ENCODE measurements around the gene CCDC102B.

Gene CCDC102B

DNA sequence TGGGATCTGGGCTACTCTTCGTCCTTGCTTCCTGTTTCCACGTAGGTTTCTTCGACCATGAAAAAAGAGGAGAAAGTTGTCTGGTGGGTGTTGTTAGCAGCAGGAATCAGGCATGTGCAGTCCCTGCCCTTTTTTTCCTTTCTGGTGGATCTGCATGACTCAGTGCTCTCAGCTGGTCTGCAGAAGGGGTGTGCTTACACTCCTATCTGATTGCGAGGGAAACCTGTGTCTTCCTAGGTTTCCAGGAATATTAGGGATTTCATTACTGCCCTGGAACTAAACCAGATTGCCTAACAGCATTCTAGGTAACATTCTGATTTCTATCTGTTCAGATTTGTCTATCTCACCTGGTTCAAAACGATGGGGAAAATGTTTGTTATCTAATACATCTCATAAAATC, 174.3 kb downstream of the CCDC102B start:
- Histone ChIP-seq H3K4me1 (ENCODE audit: control insufficient read depth, insufficient read depth, low read length) (peaks cover 5% of the 10 kb centered on the region; the same call in 1 of the 2 replicates), H3K27ac (ENCODE audit: low read depth, low read length) (no peak overlapping the region), H3K27me3 (ENCODE audit: control insufficient read depth, insufficient read depth, low read length) (no peaks in the 10 kb centered on the region), H3K36me3 (ENCODE audit: control insufficient read depth, insufficient read depth, low read length) (no peaks in the 10 kb centered on the region), H3K9ac (ENCODE audit: low read length) (no peak overlapping the region), H3K9me3 (ENCODE audit: control insufficient read depth, insufficient read depth, low read depth, low read length) (no peaks in the 10 kb centered on the region), H3K4me3 (ENCODE audit: low read depth, low read length) (no peak overlapping the region)

DNA sequence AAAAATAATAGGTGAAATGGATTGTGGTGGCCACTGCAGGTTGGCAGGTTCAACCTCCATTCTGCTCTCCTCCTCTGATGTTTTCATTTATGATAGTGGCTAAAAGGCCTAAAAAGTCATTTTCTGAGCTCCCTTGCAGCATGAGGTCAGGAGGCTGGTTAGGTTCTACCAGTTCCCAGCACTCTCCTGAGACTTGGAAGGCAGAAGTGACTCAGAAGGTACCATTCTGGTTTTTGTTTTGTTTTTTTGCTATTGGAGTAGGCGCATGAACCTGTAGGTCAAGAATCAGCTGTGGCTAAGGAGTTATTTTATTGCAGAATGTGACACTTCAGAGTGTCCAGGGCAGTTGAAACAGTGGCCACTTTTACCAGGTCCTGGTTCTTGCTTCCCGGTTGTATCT, 181.9 kb downstream of the CCDC102B start:
- H3K4me1 ChIP-seq (ENCODE audit: control insufficient read depth, insufficient read depth, low read length): no peaks in the 10 kb centered on the region
- no peak overlapping the region for H3K4me3 ChIP-seq (ENCODE audit: low read depth, low read length)
- no peak overlapping the region for H3K27ac ChIP-seq (ENCODE audit: low read depth, low read length)
- no peaks in the 10 kb centered on the region for H3K9me3 ChIP-seq (ENCODE audit: control insufficient read depth, insufficient read depth, low read depth, low read length)
- H3K27me3 ChIP-seq (ENCODE audit: control insufficient read depth, insufficient read depth, low read length): no peaks in the 10 kb centered on the region
- H3K9ac ChIP-seq (ENCODE audit: low read length): no peak overlapping the region
- no peaks in the 10 kb centered on the region for H3K36me3 ChIP-seq (ENCODE audit: control insufficient read depth, insufficient read depth, low read length)

DNA sequence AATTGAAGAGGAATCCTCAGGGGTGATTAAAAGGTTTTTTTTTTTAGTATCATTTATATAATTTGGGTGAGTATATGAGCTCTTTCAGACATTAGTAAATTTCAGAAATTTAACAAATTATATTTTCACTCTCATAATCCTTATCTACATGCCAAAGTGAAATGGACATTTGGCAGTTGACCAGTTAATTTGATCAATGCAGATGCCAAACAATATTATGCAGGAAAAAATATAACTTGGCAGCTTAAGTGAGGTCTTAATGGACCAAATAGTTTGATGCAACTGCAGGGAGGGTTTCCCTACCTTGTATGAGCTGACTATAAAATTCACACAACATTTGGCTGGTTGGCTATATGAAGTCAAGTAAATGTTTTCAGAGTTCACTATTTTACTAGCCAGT, 185.2 kb downstream of the CCDC102B start:
- Histone ChIP-seq H3K4me1 (ENCODE audit: control insufficient read depth, insufficient read depth, low read length) (no peaks in the 10 kb centered on the region), H3K27me3 (ENCODE audit: control insufficient read depth, insufficient read depth, low read length) (no peaks in the 10 kb centered on the region), H3K9me3 (ENCODE audit: control insufficient read depth, insufficient read depth, low read depth, low read length) (peaks cover 3% of the 10 kb centered on the region; the same call in 1 of the 2 replicates), H3K27ac (ENCODE audit: low read depth, low read length) (no peak overlapping the region), H3K4me3 (ENCODE audit: low read depth, low read length) (no peak overlapping the region), H3K36me3 (ENCODE audit: control insufficient read depth, insufficient read depth, low read length) (no peaks in the 10 kb centered on the region), H3K9ac (ENCODE audit: low read length) (no peak overlapping the region)

DNA sequence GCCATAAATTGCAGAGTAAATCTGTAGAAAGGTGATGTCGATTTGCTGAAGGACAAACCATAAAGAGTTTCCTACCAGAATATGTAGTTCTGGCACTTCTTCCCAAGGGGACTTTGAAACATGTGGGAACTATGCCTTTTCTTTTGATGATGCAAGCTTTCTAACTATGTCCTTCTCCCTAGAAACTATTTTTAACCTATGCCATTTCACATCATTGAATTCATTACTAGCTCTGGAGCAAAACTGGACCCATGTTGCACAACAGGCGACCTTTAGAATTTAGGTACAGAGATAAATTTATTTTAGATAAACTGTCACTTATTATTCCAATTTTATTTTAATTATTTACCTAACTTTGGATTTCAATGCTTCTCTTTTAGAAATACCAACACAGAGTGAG, 186.5 kb downstream of the CCDC102B start:
- peaks cover 3% of the 10 kb centered on the region; the same call in 1 of the 2 replicates for H3K9me3 ChIP-seq (ENCODE audit: control insufficient read depth, insufficient read depth, low read depth, low read length)
- no peak overlapping the region for H3K9ac ChIP-seq (ENCODE audit: low read length)
- no peaks in the 10 kb centered on the region for H3K36me3 ChIP-seq (ENCODE audit: control insufficient read depth, insufficient read depth, low read length)
- H3K27ac ChIP-seq (ENCODE audit: low read depth, low read length): no peak overlapping the region
- no peak overlapping the region for H3K4me3 ChIP-seq (ENCODE audit: low read depth, low read length)
- no peaks in the 10 kb centered on the region for H3K4me1 ChIP-seq (ENCODE audit: control insufficient read depth, insufficient read depth, low read length)
- H3K27me3 ChIP-seq (ENCODE audit: control insufficient read depth, insufficient read depth, low read length): no peaks in the 10 kb centered on the region

DNA sequence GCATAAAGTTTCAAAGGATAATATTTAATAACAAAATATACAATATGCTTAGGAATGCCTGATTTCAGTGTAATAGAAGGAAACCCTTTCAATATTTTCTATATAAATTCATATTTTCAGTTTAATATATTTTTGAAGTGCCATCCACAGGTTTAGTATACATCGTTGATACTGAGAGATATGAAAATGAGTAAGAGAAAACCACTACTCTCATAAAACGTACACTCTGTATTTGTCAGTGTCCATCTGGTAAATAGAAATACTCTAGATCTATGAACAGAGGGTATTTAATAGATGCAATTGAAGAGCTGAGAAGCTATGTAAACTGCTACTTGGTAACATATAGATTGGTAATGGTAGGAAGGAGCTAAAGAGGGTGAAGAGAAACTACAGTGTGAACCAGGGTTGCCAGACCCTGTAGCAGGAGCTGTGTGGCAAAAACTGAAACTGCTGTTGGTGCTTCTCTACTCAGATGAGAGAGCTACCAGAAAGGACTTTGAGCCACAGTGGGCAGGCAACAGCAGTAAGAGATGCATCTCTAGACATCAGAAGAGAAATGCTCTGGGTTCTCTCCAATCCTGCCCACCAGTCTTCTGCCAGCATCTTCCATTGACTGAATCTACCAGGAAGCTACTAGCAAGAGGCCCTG, 187.4 kb downstream of the CCDC102B start:
- no peaks in the 10 kb centered on the region for H3K36me3 ChIP-seq (ENCODE audit: control insufficient read depth, insufficient read depth, low read length)
- peaks cover 3% of the 10 kb centered on the region; the same call in 1 of the 2 replicates for H3K9me3 ChIP-seq (ENCODE audit: control insufficient read depth, insufficient read depth, low read depth, low read length)
- H3K4me3 ChIP-seq (ENCODE audit: low read depth, low read length): no peak overlapping the region
- no peaks in the 10 kb centered on the region for H3K4me1 ChIP-seq (ENCODE audit: control insufficient read depth, insufficient read depth, low read length)
- H3K9ac ChIP-seq (ENCODE audit: low read length): no peak overlapping the region
- no peaks in the 10 kb centered on the region for H3K27me3 ChIP-seq (ENCODE audit: control insufficient read depth, insufficient read depth, low read length)
- no peak overlapping the region for H3K27ac ChIP-seq (ENCODE audit: low read depth, low read length)

DNA sequence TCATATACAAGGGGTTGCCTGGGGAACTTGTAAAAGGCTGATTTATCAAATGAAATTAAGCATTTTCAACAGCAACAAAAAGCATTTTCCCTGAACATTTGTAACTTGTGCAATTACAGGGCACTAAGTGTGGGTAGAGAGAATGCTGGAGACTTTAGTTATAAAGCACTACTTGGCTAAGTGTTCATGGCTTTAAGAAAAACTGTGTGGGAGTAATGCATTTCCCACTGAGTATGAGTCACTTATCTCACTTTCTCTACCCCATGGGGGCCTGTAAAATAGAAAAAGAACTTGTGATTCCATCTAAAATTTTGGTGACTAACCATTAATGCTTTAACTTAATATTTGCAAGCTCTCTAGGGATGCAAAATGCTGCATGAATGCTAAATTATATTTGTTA, 193.4 kb downstream of the CCDC102B start:
- Histone ChIP-seq H3K27ac (ENCODE audit: low read depth, low read length) (no peak overlapping the region), H3K36me3 (ENCODE audit: control insufficient read depth, insufficient read depth, low read length) (no peaks in the 10 kb centered on the region), H3K9me3 (ENCODE audit: control insufficient read depth, insufficient read depth, low read depth, low read length) (peaks cover 5% of the 10 kb centered on the region; the same call in 1 of the 2 replicates), H3K27me3 (ENCODE audit: control insufficient read depth, insufficient read depth, low read length) (no peaks in the 10 kb centered on the region), H3K4me3 (ENCODE audit: low read depth, low read length) (no peak overlapping the region), H3K4me1 (ENCODE audit: control insufficient read depth, insufficient read depth, low read length) (no peaks in the 10 kb centered on the region), H3K9ac (ENCODE audit: low read length) (no peak overlapping the region)

DNA sequence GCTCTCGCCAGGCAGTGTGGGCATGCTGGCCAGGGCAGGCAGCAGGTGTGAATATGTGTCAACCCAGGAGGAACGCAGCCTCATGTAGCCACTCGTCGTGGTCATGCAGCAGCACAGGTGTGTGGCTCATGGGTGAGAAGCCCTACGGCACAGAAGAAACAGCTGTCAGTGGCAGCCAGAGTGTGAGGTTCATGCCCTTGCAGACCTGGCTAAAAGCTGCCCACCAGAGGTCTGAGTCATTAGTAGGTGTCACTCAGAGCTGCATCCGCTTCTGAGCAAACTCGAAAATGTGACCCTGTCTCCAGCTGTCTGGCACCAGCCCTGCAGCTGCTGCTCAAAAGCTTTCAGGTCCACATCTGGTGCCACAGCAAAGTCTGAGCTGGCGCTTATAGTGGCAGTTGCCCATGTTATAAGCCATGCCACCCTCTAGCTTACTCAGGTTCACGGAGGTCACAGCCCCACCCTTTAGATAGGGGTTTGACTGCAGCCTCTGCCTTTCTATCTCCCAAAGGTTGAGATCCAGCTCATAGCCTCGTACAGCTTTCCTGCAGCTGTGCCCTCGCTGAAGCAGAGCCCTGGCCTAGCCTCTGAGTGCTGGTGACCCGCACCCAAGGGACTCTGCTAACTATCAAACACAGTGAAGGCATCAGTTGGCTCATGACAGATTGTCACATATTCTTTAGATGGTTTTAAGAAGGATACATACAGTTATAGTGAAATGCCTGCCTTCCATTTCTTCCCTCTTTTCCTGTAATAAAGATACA, 195.0 kb downstream of the CCDC102B start:
- no peak overlapping the region for H3K4me3 ChIP-seq (ENCODE audit: low read depth, low read length)
- H3K9ac ChIP-seq (ENCODE audit: low read length): no peak overlapping the region
- H3K4me1 ChIP-seq (ENCODE audit: control insufficient read depth, insufficient read depth, low read length): no peaks in the 10 kb centered on the region
- H3K27me3 ChIP-seq (ENCODE audit: control insufficient read depth, insufficient read depth, low read length): no peaks in the 10 kb centered on the region
- no peak overlapping the region for H3K27ac ChIP-seq (ENCODE audit: low read depth, low read length)
- H3K36me3 ChIP-seq (ENCODE audit: control insufficient read depth, insufficient read depth, low read length): no peaks in the 10 kb centered on the region
- H3K9me3 ChIP-seq (ENCODE audit: control insufficient read depth, insufficient read depth, low read depth, low read length): peaks cover 5% of the 10 kb centered on the region; the same call in 1 of the 2 replicates

DNA sequence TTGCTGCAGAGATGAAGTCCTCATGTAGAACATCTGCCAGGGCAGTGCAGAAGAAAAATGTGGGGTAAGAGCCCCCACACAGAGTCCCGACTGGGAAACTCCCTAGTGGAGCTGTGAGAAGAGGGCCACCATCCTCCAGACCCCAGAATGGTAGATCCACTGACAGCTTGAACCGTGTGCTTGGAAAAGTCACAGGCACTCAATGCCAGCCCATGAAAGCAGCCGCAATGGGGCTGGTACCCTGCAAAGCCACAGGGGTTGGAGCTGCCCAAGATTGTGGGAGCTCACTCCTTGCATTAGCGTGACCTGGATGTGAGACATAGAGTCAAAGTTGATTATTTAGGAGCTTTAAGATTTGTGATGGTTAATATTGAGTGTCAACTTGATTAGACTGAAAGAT, 197.8 kb downstream of the CCDC102B start:
- H3K27me3 ChIP-seq (ENCODE audit: control insufficient read depth, insufficient read depth, low read length): no peaks in the 10 kb centered on the region
- H3K36me3 ChIP-seq (ENCODE audit: control insufficient read depth, insufficient read depth, low read length): no peaks in the 10 kb centered on the region
- no peak overlapping the region for H3K4me3 ChIP-seq (ENCODE audit: low read depth, low read length)
- H3K27ac ChIP-seq (ENCODE audit: low read depth, low read length): no peak overlapping the region
- no peak overlapping the region for H3K9ac ChIP-seq (ENCODE audit: low read length)
- H3K4me1 ChIP-seq (ENCODE audit: control insufficient read depth, insufficient read depth, low read length): no peaks in the 10 kb centered on the region
- peaks cover 2% of the 10 kb centered on the region; the same call in 1 of the 2 replicates for H3K9me3 ChIP-seq (ENCODE audit: control insufficient read depth, insufficient read depth, low read depth, low read length)

DNA sequence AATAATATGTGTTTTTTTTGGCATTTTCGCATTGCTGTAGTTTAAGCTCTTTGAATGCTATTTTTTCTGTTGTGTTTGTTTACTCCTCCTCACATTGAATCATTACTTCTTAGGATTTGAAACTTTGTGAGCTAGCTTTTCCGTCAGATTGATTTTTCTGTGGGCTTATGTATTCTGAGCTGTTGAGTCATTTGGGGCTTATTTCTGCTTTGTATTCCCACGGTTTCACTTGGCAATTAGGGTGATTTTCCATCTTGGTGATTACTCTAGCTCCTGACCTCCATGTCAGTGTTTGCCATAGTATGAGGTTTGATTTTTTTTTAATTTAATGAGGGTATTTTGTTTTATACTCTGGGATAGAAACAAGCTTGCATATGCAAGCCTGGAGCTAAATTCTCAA, 200.0 kb downstream of the CCDC102B start:
- Histone ChIP-seq H3K9ac (ENCODE audit: low read length) (no peak overlapping the region), H3K27ac (ENCODE audit: low read depth, low read length) (no peak overlapping the region), H3K4me3 (ENCODE audit: low read depth, low read length) (no peak overlapping the region), H3K9me3 (ENCODE audit: control insufficient read depth, insufficient read depth, low read depth, low read length) (peaks cover 2% of the 10 kb centered on the region; the same call in 1 of the 2 replicates), H3K27me3 (ENCODE audit: control insufficient read depth, insufficient read depth, low read length) (no peaks in the 10 kb centered on the region), H3K4me1 (ENCODE audit: control insufficient read depth, insufficient read depth, low read length) (no peaks in the 10 kb centered on the region), H3K36me3 (ENCODE audit: control insufficient read depth, insufficient read depth, low read length) (no peaks in the 10 kb centered on the region)

DNA sequence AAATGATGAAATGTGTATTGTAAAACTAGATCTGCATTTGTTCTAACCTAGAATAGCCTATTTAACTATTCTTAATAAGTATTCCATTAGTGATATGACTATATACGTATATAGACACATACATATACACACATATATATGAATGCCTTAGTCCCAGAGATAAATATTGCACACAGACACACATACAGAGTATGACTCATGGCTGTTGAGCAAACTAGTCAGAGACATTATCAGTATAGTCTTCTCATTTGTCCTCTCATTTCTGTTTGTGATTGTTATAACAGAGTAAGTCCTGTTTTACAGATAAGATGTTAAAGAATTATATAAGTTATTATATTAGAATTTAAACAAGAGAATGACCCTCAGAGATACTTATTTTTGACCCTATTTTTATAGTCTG, 202.5 kb downstream of the CCDC102B start:
- Histone ChIP-seq H3K4me3 (ENCODE audit: low read depth, low read length) (no peak overlapping the region), H3K9ac (ENCODE audit: low read length) (no peak overlapping the region), H3K9me3 (ENCODE audit: control insufficient read depth, insufficient read depth, low read depth, low read length) (peaks cover 2% of the 10 kb centered on the region; the same call in 1 of the 2 replicates), H3K4me1 (ENCODE audit: control insufficient read depth, insufficient read depth, low read length) (no peaks in the 10 kb centered on the region), H3K36me3 (ENCODE audit: control insufficient read depth, insufficient read depth, low read length) (no peaks in the 10 kb centered on the region), H3K27ac (ENCODE audit: low read depth, low read length) (no peak overlapping the region), H3K27me3 (ENCODE audit: control insufficient read depth, insufficient read depth, low read length) (no peaks in the 10 kb centered on the region)

DNA sequence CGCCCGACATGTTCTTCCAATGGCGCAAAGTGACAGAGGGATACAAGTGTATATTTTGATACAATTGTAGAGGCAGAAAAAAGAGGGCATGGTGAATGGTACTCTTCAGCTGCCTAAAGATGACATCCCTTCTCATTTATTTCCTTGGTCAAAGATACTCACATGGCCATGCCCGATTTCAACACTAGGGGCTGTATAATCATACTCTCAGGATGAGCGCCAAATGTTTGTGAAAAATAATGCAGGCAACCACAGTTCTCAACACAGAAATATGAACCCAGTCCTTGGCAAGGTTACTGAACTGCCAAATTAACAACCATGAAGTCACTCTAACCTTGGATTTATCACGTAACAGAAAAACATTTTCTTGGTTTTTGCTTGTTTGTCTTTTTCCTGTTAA, 204.4 kb downstream of the CCDC102B start:
- no peak overlapping the region for H3K9ac ChIP-seq (ENCODE audit: low read length)
- H3K4me1 ChIP-seq (ENCODE audit: control insufficient read depth, insufficient read depth, low read length): no peaks in the 10 kb centered on the region
- H3K36me3 ChIP-seq (ENCODE audit: control insufficient read depth, insufficient read depth, low read length): no peaks in the 10 kb centered on the region
- H3K9me3 ChIP-seq (ENCODE audit: control insufficient read depth, insufficient read depth, low read depth, low read length): no peaks in the 10 kb centered on the region
- H3K27ac ChIP-seq (ENCODE audit: low read depth, low read length): no peak overlapping the region
- no peak overlapping the region for H3K4me3 ChIP-seq (ENCODE audit: low read depth, low read length)
- H3K27me3 ChIP-seq (ENCODE audit: control insufficient read depth, insufficient read depth, low read length): no peaks in the 10 kb centered on the region

Data from HUES6 (cell line).